Prostate gland (tissue), 2 donors: ENCODE results near the gene HMGCR.
"Not testable (repeated sequence)": the region's sequence is repeated elsewhere in the genome, so short reads cannot be mapped to it uniquely, and the experiment has no call there.

ENCODE experiments used
- POLR2A ChIP-seq: fragments of 450-650 bp; IDR thresholded peaks from one replicate; pipeline ENCODE4 v1.6.1; 2016; ENCODE audit warnings: antibody characterized with exemption, mild to moderate bottlenecking
- POLR2AphosphoS5 ChIP-seq: sonication (generic); formaldehyde crosslinking; IDR thresholded peaks from one replicate; pipeline ENCODE4 v1.6.1; 2017; ENCODE audit warnings: antibody characterized with exemption
- TF ChIP-seq, protein P1 (sequence below), 4 experiments: fragments of 200-600 bp in 2 of 4; fragments of 450-650 bp in 2 of 4; sonication (generic) in 2 of 4; IDR thresholded peaks; 1 replicate in 3 of 4; 2 replicates in 1 of 4; pipeline ENCODE4 v1.5.1; 2016 to 2019; ENCODE audit warnings: antibody characterized with exemption in 4 of 4, mild to moderate bottlenecking in 2 of 4, moderate library complexity in 2 of 4

DNA sequence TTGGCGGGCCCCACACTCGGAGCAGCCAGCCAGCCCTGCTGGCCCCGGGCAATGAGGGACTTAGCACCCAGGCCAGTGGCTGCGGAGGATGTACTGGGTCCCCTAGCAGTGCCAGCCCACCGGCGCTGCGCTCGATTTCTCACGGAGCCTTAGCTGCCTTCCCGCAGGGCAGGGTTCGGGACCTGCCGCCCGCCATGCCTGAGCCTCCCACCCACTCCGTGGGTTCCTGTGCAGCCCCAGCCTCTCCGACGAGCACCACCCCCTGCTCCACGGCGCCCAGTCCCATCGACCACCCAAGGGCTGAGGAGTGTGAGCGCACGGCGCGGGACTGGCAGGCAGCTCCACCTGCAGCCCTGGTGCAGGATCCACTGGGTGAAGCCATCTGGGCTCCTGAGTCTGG lies 3.3 kb upstream of the HMGCR start:
- not testable (repeated sequence) for TF ChIP-seq POLR2A, POLR2AphosphoS5
- TF ChIP-seq, protein P1, sequence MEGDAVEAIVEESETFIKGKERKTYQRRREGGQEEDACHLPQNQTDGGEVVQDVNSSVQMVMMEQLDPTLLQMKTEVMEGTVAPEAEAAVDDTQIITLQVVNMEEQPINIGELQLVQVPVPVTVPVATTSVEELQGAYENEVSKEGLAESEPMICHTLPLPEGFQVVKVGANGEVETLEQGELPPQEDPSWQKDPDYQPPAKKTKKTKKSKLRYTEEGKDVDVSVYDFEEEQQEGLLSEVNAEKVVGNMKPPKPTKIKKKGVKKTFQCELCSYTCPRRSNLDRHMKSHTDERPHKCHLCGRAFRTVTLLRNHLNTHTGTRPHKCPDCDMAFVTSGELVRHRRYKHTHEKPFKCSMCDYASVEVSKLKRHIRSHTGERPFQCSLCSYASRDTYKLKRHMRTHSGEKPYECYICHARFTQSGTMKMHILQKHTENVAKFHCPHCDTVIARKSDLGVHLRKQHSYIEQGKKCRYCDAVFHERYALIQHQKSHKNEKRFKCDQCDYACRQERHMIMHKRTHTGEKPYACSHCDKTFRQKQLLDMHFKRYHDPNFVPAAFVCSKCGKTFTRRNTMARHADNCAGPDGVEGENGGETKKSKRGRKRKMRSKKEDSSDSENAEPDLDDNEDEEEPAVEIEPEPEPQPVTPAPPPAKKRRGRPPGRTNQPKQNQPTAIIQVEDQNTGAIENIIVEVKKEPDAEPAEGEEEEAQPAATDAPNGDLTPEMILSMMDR (IDR thresholded peaks at IDR 0.05) = not testable (repeated sequence)
